ENCODE measurements around the gene PAPPA.

Gene PAPPA

DNA sequence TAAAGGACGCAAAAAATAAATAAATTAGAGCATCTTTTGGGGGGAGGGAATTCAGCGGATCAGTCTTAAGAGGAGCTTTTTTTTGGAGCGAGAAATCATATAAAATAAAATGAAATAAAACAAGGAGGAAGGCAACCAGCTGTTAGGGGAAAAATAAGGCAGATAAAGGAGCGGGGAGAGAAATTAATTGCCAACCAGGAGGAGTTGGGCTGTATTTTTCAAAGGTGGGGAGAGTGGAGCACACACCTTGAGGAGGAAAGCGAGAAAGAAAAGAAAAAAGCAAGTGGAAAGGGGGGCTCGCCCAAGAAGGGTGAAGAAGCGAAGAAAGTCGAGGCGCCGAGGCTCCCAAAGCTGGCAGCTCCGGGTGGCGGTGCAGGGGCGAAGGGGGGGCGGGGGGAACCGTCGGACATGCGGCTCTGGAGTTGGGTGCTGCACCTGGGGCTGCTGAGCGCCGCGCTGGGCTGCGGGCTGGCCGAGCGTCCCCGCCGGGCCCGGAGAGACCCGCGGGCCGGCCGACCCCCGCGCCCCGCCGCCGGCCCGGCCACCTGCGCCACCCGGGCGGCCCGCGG lies at the start of gene PAPPA:
PAPPA (plus strand) TSS at position 27 of the 569 bp plus-strand sequence; CDS start at position 409, 382 bp downstream.
- no peak for DNase-seq

GRCh38 chr9:116103976-116104820 lies 49.4 kb upstream of the PAPPA start:
- no peak for DNase-seq

GRCh38 chr9:116112236-116112635 lies 41.4 kb upstream of the PAPPA start:
- no peak for DNase-seq

DNA sequence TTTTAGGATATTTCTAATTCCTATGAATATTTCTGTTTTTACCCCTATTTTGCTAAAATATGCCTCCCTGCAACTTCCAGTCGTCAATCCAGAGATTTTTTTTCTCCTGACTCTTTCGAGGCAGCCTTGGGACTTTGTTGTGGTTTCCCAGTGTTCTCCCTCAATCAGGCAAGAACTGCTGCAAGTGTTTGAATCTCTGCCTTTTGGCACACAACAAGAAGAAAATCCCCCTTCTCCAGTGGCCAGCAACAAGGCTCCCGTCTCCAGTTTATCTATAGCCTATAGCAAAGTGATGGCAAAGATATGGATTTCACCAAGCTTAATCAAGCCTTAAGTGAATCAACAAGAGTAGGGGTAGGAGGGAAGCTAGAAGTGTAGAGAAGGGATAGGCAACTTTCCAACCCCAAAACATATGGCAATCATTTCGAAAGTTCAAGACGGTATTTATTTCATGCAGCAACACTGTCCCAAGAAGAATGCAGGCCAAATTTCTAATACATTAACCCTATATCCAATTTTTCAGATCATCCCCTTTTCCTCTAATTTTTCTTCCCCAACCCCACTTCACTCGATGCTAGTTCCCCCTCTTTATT lies 37.7 kb upstream of the PAPPA start:
- no peak for DNase-seq

DNA sequence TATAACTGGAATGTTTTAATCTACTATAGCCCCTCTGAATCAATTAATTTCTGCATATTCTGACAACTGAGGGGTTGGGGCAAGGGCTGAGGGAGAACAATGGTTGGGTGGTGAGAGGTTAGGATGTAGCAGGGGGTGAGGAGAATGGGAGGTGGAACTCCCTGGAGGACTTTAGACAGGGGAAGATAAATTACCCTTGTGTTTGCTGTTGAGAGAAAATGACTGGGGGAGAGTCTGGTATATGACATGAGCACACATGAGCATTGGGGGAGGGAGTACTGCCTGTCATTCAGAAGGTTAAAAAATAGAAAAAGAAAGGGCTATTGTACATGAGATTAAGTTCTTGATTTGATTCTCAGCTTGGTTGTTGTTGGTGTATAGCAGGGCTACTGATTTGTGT lies 37.2 kb upstream of the PAPPA start:
- no peak for DNase-seq

DNA sequence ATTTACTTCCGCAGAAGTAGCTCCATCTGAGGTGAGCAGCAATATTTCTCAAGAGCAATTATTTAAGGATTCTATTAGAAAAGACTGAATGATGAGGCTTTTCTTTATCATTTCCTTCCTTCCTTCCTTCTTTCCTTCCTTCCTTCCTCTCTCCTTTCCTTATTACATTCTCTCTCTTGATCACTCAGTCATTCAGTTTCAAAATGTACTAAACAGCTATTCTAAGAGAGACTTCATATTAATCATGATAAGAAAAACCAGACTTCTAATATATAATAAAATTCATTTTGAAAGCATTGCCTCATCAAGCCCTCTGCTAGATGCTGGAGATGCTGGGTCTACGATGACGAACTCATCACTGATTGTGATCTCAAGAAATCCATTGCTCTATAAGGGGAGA lies 30.4 kb upstream of the PAPPA start:
- no peak for DNase-seq

DNA sequence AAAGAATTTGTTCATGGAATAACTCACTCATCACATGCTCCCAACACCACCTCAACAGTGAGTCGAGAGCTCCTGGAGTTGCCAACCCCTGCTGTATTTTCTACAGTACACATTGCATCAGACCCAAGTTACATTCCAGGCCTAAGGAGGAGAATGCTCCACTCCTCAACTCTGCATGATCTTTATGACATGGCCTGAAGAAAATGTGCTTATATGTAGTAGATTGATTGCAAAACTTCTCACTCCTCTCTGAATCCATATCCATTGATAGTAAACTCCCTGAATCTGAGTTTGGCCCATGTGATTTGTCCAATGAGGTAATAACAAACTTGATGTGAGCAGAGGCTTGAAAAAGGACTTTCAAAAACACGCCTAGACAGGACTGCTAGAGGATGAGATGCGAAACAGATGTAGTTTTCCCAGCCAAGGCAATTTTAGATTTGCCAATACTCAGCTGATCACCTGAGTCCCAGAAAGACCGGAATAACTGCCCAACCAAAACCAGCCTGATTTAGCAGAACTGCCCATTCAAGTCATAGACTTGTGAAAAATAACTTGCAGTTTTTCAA lies 29.0 kb upstream of the PAPPA start:
- DNase-seq = no peak

GRCh38 chr9:116133163-116133562 lies 20.4 kb upstream of the PAPPA start:
- no peak for DNase-seq

DNA sequence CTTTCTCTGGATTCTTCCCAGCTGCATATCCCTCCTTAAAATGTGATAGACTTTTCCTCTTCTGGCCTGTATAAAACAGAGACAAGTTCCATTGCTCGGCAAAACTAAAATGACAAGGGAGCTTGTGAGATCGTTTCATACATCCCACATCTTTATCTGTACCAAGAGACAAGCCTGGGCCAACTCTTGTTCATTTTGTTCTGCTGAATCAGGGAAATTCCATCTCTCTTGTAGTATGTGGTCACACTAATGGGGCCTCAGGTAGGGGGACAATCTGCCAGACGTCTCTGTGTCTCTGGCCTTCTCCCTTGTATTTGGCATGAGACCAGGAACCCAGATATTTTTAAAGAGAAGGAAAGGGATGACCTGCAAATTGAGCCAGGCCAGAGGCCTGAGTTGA lies 18.6 kb upstream of the PAPPA start:
- DNase-seq = no peak

DNA sequence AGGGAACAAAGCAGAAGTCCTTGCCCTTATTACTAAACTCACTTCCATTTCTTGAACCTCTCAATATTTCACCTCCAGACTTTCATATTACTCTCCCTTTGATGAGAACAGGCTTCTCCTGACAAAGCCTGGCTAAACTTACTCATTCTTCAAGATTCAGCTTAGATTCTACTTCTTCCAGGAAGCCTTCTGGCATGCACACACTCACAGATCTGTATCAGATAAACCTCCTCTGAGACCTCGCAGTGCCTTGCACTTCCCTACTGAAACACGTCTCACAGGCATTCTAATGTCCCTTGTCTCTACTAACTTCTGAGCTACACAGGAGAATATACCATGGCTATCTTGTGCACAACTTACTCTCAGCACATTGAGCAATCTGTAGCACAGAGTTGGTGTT lies 16.6 kb upstream of the PAPPA start:
- no peak for DNase-seq

DNA sequence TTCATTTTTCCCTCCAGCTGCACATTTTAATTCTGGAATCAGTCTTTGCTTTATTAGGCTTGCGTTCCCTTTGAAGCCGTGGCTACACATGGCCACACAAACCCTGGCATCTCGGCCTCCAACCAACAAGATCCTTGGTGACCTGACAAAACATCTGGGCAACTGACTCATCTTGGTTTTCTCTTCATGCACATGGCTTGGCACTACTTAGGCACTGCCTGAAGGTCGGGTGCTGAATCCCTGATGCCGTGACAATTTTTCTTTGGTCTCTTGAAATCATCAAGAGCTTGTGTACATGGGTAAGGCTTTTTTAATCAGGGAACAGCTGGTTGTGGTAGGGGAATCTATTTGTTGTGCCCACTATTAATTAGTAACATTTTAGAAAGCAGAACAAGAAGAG lies 16.0 kb upstream of the PAPPA start:
- DNase-seq = no peak

DNA sequence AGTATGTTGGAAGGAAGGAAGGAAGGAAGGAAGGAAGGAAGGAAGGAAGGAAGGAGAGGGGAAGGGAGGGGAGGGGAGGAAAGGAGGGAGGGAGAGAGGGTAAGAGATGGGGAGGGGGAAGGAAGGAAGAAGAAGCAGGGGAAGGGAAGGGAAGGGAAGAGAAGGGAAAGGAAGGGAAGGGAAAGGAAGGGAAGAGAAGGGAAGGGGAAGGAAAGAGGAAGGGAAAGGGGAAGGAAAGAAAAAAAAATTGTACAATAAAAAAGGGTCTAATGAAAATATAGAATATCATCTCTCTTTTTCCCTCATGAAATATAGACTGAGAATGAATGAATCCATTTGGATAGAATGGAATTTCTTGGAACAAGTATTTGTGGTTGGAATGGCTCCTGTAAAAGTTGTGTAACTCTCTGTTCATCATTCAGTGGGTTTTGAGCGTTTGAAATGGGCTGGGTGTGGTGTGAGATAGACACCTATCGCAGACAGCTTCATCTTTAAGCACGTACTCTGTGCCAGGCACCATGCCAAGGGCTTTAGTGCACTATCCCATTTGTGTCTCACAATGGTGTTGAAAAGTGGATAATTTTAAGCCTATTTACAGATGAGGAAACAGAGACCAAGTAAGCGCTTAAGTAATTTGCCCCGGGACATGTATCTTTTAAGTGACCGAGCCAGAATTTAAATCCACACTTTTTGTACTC lies 11.6 kb upstream of the PAPPA start:
- no peak for DNase-seq

GRCh38 chr9:116142706-116143492 lies 10.7 kb upstream of the PAPPA start:
- no peak for DNase-seq

- DNase-seq = no peak
Measured at GRCh38 chr9:116144038-116144437, 9.6 kb upstream of the PAPPA start.

GRCh38 chr9:116144555-116144954 lies 9.0 kb upstream of the PAPPA start:
- no peak for DNase-seq

GRCh38 chr9:116145036-116145435 lies 8.6 kb upstream of the PAPPA start:
- no peak for DNase-seq

DNA sequence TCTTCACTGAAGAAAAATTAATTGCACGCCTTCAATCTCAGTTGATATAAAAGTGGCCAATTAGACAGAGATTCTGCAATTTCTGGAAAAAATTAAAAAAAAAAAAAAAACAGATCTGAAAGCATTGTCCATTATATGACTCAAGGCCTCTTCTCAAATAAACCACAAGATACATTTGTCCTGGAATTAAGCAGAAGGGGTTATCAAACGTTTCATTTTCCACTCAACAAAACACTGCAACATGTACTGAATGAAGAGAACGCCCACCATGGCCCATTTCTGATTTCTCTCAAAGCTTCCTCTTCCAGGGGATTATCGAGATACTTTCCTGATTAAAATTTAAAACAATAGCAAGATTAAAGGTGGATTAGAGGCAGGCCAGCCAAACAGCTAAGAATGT lies 5.8 kb upstream of the PAPPA start:
- no peak for DNase-seq

- DNase-seq = no peak
Measured at GRCh38 chr9:116149844-116150243, 3.7 kb upstream of the PAPPA start.

DNA sequence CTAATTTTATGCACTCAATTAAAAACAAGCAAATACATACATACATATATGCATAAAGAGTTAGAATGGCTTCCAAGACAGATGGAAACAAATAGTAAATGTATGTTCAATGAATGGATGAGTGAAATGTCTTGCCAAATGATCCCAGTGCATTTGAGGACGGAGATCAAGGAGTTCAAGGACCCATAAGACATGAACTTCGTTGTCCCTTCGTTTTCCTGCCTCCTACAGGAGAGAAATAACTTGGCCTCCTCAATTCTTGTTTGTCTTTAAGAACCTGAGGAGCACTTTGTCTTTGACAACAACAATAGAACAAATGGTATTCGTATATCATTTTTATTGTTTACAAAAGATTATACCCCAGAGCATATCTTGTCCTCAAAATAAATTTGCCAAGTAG lies 2.4 kb upstream of the PAPPA start:
- no peak for DNase-seq

GRCh38 chr9:116151966-116152381 lies 1.6 kb upstream of the PAPPA start:
- DNase-seq = no peak

GRCh38 chr9:116152390-116152789 lies 1.2 kb upstream of the PAPPA start:
- DNase-seq = no peak

DNA sequence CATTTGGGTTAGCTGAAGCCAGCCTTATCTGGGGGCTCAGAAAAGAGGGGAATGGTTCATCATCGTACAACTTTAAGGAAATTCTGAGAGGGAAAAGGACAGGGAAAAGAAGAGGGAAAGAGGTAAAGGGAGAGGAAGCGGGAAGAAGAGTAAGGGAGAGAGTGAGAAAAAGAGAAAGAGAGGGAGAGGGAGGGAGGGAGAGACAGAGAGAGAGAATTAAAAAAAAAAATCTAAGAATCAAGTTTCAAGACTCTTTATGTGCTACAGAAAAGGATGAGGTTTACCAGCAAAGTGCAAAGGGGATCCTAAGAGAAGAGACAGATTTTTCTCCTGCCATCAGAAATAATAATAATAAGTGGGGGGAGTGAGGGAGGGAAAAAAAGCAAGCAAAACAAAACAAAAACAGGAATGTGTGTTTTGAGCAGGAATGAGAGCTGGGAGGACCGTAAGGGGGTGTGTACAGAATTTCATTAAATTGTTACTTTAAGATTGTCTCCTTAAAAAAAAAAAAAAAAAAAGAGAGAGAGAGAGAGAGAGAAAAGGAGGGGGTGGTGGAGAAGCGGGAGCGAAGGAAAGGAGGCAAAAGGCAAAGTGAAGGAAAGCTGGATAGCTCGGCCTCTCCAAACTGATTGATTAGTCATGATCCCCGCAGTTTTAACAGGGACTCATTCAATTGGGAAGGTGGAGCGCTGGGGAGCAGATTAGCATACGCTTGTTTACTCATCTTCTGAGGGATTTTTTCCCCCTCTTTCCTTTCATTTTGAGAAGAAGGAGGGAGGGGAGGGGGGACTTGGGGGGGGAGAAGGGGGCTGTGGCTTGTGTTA lies 438 bp upstream of the PAPPA start:
- no peak for DNase-seq
